Mammary epithelial cell (primary cell): ENCODE measurements around the gene CROCC2.

ENCODE experiments used
- CTCF ChIP-seq, 2 donors: IDR thresholded peaks in 1 of 2; conservative IDR thresholded peaks in 1 of 2; 2 replicates each; pipeline ENCODE4 v1.5.1; 2011 to 2012; ENCODE audit warnings: inconsistent platforms in 2 of 2, low read length in 2 of 2, mild to moderate bottlenecking in 2 of 2, control low read depth in 1 of 2, low read depth in 1 of 2; ENCODE audit not compliant: insufficient read depth in 1 of 2; ENCODE audit errors: extremely low read depth in 1 of 2
- EZH2 ChIP-seq: IDR thresholded peaks from 2 replicates; pipeline ENCODE4 v1.6.1; 2012; ENCODE audit warnings: low read length, inconsistent platforms, borderline replicate concordance

GRCh38 chr2:241035818-241036396 lies 129.8 kb downstream of the CROCC2 start:
- no peak for TF ChIP-seq EZH2
- TF ChIP-seq CTCF (conservative IDR thresholded peaks at IDR 0.05 in 1 of 2, IDR thresholded peaks at IDR 0.05 in 1 of 2; ENCODE audit: extremely low read depth in 1 of 2, insufficient read depth in 1 of 2, low read depth in 1 of 2, low read length in 2 of 2): no peak
